Heart left ventricle (tissue), 13 donors: ENCODE data around the gene SEMA3E.

Experiments
- POLR2A ChIP-seq, 2 donors: fragments of 450-650 bp; IDR thresholded peaks; one replicate each; pipeline ENCODE4 v1.6.1; 2017; ENCODE audit warnings: antibody characterized with exemption in 2 of 2, mild to moderate bottlenecking in 2 of 2, moderate library complexity in 2 of 2
- TF ChIP-seq, protein P1 (sequence below), 12 donors: fragments of 200-600 bp; sonication (generic) in 4 of 12; IDR thresholded peaks; one replicate each; pipeline versions ENCODE4 v1.5.0 to v1.8.0; 2018 to 2022; ENCODE audit warnings: antibody characterized with exemption in 12 of 12, mild to moderate bottlenecking in 5 of 12
- donor health status: ischemic (EF 13 %, LVEDD 7.1; RV severe dilation, severe dysfunction).
- donor health status: DM: no; HTN: yes; CAD: no.
- donor health status: DM: no; HTN: no; CAD: no.
- donor health status: ischemic (EF 25% LVEDD 6.9; RV normal size, moderate dysfunction).
- donor health status: ischemic (EF 25% LVEDD 5.7; RV mildly dilated, moderate dysfunction).
- donor health status: ischemic (EF 35%, LVEDD 5.7; RV mildly dilated, moderate dysfunction).
- donor health status: nonischemic (EF 11% LVEDD 7.7; RV severe dilation, severe dysfunction).
- donor health status: DM: yes; HTN: yes; CAD: no.
- donor health status: PGD.
- donor health status: ischemic (EF 29% LVEDD 5.4; RV normal size, mild dysfunction).
- donor health status: nonischemic (EF 23%, LVEDD 6.1; RV moderate dilation, normal function).

DNA sequence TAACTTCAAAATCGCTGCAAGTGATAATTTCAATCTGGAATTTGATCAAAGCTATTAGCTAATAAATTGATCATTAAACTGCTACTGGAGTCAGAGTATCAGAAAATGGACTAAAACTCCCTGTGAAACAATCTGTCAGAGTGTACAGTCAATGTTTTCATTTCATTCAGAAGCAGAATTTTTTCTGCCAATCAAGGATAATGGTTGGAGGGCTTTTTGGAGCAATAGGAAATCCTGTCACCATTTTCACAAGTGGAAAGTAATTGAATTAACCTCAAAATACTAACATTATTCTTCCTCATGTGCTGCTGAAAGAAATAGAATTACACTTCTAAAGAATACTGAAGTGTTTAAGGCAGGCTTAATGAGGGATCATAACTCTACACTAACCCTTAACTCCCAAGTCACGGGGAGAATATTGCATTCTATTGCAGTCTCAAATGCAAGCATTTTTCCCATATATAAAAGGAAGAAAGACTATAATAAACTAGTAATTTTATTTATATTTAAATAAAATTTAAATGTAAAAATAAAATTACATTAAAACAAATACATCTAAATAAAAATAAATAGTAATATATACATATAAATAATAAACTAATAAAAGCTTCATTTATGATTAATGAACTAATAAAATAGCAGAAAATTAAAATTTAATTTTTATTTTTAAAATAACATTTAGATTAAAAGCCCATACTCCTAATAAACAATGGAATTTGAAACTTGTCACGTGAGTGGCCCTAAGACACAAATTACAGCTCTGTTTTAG, 67.1 kb downstream of the SEMA3E start:
- TF ChIP-seq, protein P1, sequence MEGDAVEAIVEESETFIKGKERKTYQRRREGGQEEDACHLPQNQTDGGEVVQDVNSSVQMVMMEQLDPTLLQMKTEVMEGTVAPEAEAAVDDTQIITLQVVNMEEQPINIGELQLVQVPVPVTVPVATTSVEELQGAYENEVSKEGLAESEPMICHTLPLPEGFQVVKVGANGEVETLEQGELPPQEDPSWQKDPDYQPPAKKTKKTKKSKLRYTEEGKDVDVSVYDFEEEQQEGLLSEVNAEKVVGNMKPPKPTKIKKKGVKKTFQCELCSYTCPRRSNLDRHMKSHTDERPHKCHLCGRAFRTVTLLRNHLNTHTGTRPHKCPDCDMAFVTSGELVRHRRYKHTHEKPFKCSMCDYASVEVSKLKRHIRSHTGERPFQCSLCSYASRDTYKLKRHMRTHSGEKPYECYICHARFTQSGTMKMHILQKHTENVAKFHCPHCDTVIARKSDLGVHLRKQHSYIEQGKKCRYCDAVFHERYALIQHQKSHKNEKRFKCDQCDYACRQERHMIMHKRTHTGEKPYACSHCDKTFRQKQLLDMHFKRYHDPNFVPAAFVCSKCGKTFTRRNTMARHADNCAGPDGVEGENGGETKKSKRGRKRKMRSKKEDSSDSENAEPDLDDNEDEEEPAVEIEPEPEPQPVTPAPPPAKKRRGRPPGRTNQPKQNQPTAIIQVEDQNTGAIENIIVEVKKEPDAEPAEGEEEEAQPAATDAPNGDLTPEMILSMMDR (IDR thresholded peaks at IDR 0.05) = no peak
- TF ChIP-seq POLR2A (IDR thresholded peaks at IDR 0.05) = no peak
